GM06990 (cell line): ENCODE results near the gene MS4A7.
"Not testable (repeated sequence)": the region's sequence is repeated elsewhere in the genome, so short reads cannot be mapped to it uniquely, and the experiment has no call there.

ENCODE experiments used
- DNase-seq: peaks from one replicate; pipeline ENCODE4 v3.0.0-alpha.2; 2011; ENCODE audit not compliant: insufficient read length; ENCODE audit errors: extremely low read depth
- H3K27me3 ChIP-seq: replicated peaks from 2 replicates; pipeline ENCODE4 v1.6.0; 2011; ENCODE audit warnings: low read length; ENCODE audit not compliant: control insufficient read depth, insufficient read depth
- H3K36me3 ChIP-seq: 2 replicates; pipeline ENCODE4 v1.5.1; 2011; ENCODE audit warnings: low read length; ENCODE audit not compliant: control insufficient read depth, insufficient read depth
- H3K4me3 ChIP-seq: replicated peaks from 2 replicates; pipeline ENCODE4 v1.5.1; 2011; ENCODE audit warnings: low read depth, mild to moderate bottlenecking, control low read depth, low read length
- CTCF ChIP-seq: IDR thresholded peaks from 2 replicates; pipeline ENCODE4 v1.5.1; 2011; ENCODE audit warnings: low read length, control low read depth, mild to moderate bottlenecking, inconsistent platforms; ENCODE audit not compliant: insufficient read depth, poor library complexity, severe bottlenecking

Gene MS4A7

GRCh38 chr11:60363542-60364470 is 14.5 kb upstream of the MS4A7 start:
- Histone ChIP-seq H3K36me3 (no peaks in the 10 kb centered on the region), H3K4me3 (peak overlapping the region; percentile 37; the same call in 1 of the 2 replicates), H3K27me3 (no peaks in the 10 kb centered on the region)
- peak; percentile 60 for TF ChIP-seq CTCF
- peak; percentile 46 for DNase-seq

DNA sequence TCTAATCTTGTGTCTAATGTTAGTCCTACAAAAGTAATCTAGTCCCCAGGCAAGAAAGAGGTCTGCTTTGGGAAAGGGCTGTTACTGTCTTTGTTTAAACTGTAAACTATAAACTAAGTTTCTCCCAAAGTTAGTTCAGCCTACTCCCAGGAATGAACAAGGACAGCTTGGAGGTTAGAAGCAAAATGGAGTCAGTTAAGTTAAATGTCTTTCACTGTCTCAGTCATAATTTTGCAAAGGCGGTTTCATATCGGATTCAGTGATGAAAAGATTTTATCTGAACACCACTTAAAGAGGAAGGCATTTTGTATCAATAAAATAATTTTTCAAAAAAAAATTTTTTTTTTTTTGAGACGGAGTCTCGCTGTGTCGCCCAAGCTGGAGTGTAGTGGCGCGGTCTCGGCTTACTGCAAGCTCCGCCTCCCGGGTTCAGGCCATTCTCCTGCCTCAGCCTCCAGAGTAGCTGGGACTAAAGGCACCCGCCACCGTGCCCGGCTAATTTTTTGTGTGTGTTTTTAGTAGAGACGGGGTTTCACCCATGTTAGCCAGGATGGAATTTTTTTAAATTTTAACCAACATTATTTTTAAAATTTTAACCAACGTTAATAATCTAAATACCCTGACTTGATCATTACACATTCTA is 11.9 kb upstream of the MS4A7 start:
- not testable (repeated sequence) for DNase-seq, H3K27me3 ChIP-seq, H3K4me3 ChIP-seq, H3K36me3 ChIP-seq

- Histone ChIP-seq H3K4me3 (no peak overlapping the region), H3K27me3 (no peaks in the 10 kb centered on the region), H3K36me3 (no peaks in the 10 kb centered on the region)
- peak; percentile 48 for DNase-seq
- TF ChIP-seq CTCF: no peak
Observed at GRCh38 chr11:60367009-60367408, 11.3 kb upstream of the MS4A7 start.

GRCh38 chr11:60367896-60368295 is 10.4 kb upstream of the MS4A7 start:
- no peaks in the 10 kb centered on the region for H3K27me3 ChIP-seq
- no peak for TF ChIP-seq CTCF
- DNase-seq: no peak
- H3K4me3 ChIP-seq: no peak overlapping the region
- no peaks in the 10 kb centered on the region for H3K36me3 ChIP-seq

DNA sequence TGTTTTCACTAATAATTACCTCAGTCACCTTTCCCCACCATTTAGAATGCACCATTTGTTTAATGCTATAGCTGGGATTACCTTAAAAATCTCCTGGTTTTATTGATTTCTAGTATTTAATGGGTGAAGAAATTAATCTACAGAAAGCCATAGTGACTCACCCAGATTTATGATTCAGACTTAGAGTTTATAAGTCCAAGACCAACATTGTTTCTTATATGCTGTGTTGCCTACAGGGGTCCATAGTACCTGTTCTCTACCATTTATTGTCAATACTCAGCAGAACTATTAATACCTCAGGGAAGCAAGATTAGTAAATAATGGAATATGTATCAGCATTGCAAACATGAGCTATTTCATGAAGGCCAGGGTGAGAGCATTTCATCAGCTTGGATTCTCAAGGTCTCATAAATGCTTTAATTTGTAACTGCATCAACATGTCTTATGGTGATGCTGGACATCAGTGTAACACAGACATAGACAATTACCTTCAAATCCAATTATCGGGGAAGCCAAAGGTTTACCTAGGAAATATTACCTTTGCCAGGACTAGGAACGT is 8.0 kb upstream of the MS4A7 start:
- no peak overlapping the region for H3K4me3 ChIP-seq
- no peak for TF ChIP-seq CTCF
- no peaks in the 10 kb centered on the region for H3K36me3 ChIP-seq
- no peak for DNase-seq
- no peaks in the 10 kb centered on the region for H3K27me3 ChIP-seq

GRCh38 chr11:60370811-60371298 is 7.5 kb upstream of the MS4A7 start:
- DNase-seq: no peak
- no peaks in the 10 kb centered on the region for H3K27me3 ChIP-seq

More at GRCh38 chr11:60370811-60371298, 7.5 kb upstream of the MS4A7 start:
- no peak for TF ChIP-seq CTCF
- H3K4me3 ChIP-seq: no peak overlapping the region
- H3K36me3 ChIP-seq: no peaks in the 10 kb centered on the region
